Measurements from ENCODE around the gene ZNF169.

GRCh38 chr9:94210616-94211603, 48.2 kb upstream of the ZNF169 start:
- TF ChIP-seq POLR2A (IDR thresholded peaks at IDR 0.05; ENCODE audit: low read depth, low read length) (no peak), TAF1 (IDR thresholded peaks at IDR 0.05; ENCODE audit: low read depth, low read length) (no peak), POLR2AphosphoS5 (IDR thresholded peaks at IDR 0.05; ENCODE audit: low read depth, low read length) (no peak), PAX5 (IDR thresholded peaks at IDR 0.05; ENCODE audit: insufficient read depth, low read length, severe bottlenecking) (no peak), POU2F2 (IDR thresholded peaks at IDR 0.05; ENCODE audit: low read depth, low read length) (no peak), SPI1 (IDR thresholded peaks at IDR 0.05; ENCODE audit: low read depth, low read length) (no peak)
